Measurements from ENCODE around the gene SAMD14. TPM values are rescaled to one million over a fixed set of nuclear protein-coding genes. Genes with fewer than 3 reads are reported as not detected.

SAMD14 gene
- total RNA-seq, 6 experiments from 2014 or later, result 0.50 to 3.8 (median 0.77) TPM; not detected in 1

GRCh38 chr17:50066995-50067394 lies 63.0 kb downstream of the SAMD14 start:
- Histone ChIP-seq H3K27me3 (no peaks in the 10 kb centered on the region), H3K9me3 (no peaks in the 10 kb centered on the region), H3K36me3 (no peaks in the 10 kb centered on the region), H3K4me1 (no peaks in the 10 kb centered on the region), H3K27ac (no peak overlapping the region), H3K4me3 (no peak overlapping the region)
- no peak for DNase-seq
- ATAC-seq, result no peak
- WGBS (ENCODE audit: insufficient coverage, low coverage, low lambda C conversion rate, missing lambda C conversion rate), result 100% methylated on average over 1 of the region's 2 CpGs
- intact Hi-C loops (cut with DNase I), result no loop called here
- no peak for TF ChIP-seq CTCF (IDR thresholded peaks at IDR 0.05)
- TF ChIP-seq POLR2A (IDR thresholded peaks at IDR 0.05), result no peak

GRCh38 chr17:50065056-50065455 lies 64.9 kb downstream of the SAMD14 start:
- Histone ChIP-seq H3K36me3 (no peaks in the 10 kb centered on the region), H3K4me3 (no peak overlapping the region), H3K27ac (no peak overlapping the region), H3K4me1 (peaks cover 0 to 3% (median 0%) of the 10 kb centered on the region in 4 donors), H3K9me3 (no peaks in the 10 kb centered on the region), H3K27me3 (no peaks in the 10 kb centered on the region)
- no peak for DNase-seq
- TF ChIP-seq POLR2A (IDR thresholded peaks at IDR 0.05) (no peak), CTCF (IDR thresholded peaks at IDR 0.05) (no peak)
- WGBS (ENCODE audit: insufficient coverage, low coverage, low lambda C conversion rate, missing lambda C conversion rate), result 47% methylated on average over 3 of the region's 3 CpGs
- ATAC-seq, result no peak
- intact Hi-C loops (cut with DNase I), result no loop called here

- H3K4me1 ChIP-seq, result peaks cover 0 to 3% (median 0%) of the 10 kb centered on the region in 4 donors
- no peaks in the 10 kb centered on the region for H3K36me3 ChIP-seq
- peak in 1 of 3 donors; percentile 47 for DNase-seq
- no peaks in the 10 kb centered on the region for H3K27me3 ChIP-seq
- no peak overlapping the region for H3K27ac ChIP-seq
- no peak overlapping the region for H3K4me3 ChIP-seq
- TF ChIP-seq POLR2A (IDR thresholded peaks at IDR 0.05) (no peak), CTCF (IDR thresholded peaks at IDR 0.05) (no peak)
- H3K9me3 ChIP-seq, result no peaks in the 10 kb centered on the region
- ATAC-seq, result peak; percentile 20 to 71 (median 38)
- WGBS (ENCODE audit: insufficient coverage, low coverage, low lambda C conversion rate, missing lambda C conversion rate), result 47% methylated on average over 7 of the region's 20 CpGs
- intact Hi-C loops (cut with DNase I), result no loop called here
Observed at GRCh38 chr17:50064253-50065001, 65.5 kb downstream of the SAMD14 start.

GRCh38 chr17:50063561-50064252 lies 66.3 kb downstream of the SAMD14 start:
- no peak for ATAC-seq
- Histone ChIP-seq H3K27ac (no peak overlapping the region), H3K4me3 (no peak overlapping the region), H3K27me3 (no peaks in the 10 kb centered on the region), H3K9me3 (no peaks in the 10 kb centered on the region), H3K36me3 (no peaks in the 10 kb centered on the region), H3K4me1 (peaks cover 0 to 3% (median 0%) of the 10 kb centered on the region in 4 donors)
- TF ChIP-seq CTCF (IDR thresholded peaks at IDR 0.05) (no peak), POLR2A (IDR thresholded peaks at IDR 0.05) (no peak)
- peak in 1 of 3 donors; percentile 43 for DNase-seq
- 74% methylated on average over 5 of the region's 8 CpGs for WGBS (ENCODE audit: insufficient coverage, low coverage, low lambda C conversion rate, missing lambda C conversion rate)
- intact Hi-C loops (cut with DNase I), result no loop called here

Data from right lobe of liver (tissue), 6 donors.